Brain microvascular endothelial cell (primary cell): ENCODE measurements around the gene MYCN.

ENCODE experiments used
- DNase-seq: peaks from one replicate; pipeline ENCODE4 v3.0.0-alpha.2; 2020
- H3K27ac ChIP-seq: fragments of 250-450 bp; sonication (Bioruptor Pico); 2 replicates; pipeline ENCODE4 v1.5.1; 2020; ENCODE audit warnings: mild to moderate bottlenecking, moderate library complexity
- H3K27me3 ChIP-seq: fragments of 250-450 bp; sonication (Bioruptor Pico); replicated peaks from 2 replicates; pipeline ENCODE4 v1.5.1; 2020; ENCODE audit warnings: mild to moderate bottlenecking
- H3K36me3 ChIP-seq: fragments of 250-450 bp; sonication (Bioruptor Pico); replicated peaks from 2 replicates; pipeline ENCODE4 v1.5.1; 2020; ENCODE audit warnings: mild to moderate bottlenecking
- H3K4me3 ChIP-seq: 2 replicates; pipeline ENCODE4 v1.5.1; 2011; ENCODE audit warnings: low read depth, mild to moderate bottlenecking, control low read depth, low read length, moderate library complexity
- in situ Hi-C: cut with HindIII; loops from 2 replicates; pipeline ENCODE4 v1.10.0; 2017; ENCODE audit warnings: low sequenced_read_pairs, low pct_ligation_motif_present
- TF ChIP-seq, protein P1 (sequence below): IDR thresholded peaks from 2 replicates; pipeline ENCODE4 v1.5.1; 2011; ENCODE audit warnings: low read depth, mild to moderate bottlenecking, moderate library complexity, low read length, control low read depth, inconsistent platforms; ENCODE audit errors: missing control alignments

Gene MYCN

GRCh38 chr2:15975676-15976075 lies 35.3 kb downstream of the MYCN start:
- H3K36me3 ChIP-seq, result no peaks in the 10 kb centered on the region
- H3K4me3 ChIP-seq, result no peak overlapping the region
- no peak overlapping the region for H3K27ac ChIP-seq
- no peak for DNase-seq
- in situ Hi-C loops, result no loop called here
- TF ChIP-seq, protein P1, sequence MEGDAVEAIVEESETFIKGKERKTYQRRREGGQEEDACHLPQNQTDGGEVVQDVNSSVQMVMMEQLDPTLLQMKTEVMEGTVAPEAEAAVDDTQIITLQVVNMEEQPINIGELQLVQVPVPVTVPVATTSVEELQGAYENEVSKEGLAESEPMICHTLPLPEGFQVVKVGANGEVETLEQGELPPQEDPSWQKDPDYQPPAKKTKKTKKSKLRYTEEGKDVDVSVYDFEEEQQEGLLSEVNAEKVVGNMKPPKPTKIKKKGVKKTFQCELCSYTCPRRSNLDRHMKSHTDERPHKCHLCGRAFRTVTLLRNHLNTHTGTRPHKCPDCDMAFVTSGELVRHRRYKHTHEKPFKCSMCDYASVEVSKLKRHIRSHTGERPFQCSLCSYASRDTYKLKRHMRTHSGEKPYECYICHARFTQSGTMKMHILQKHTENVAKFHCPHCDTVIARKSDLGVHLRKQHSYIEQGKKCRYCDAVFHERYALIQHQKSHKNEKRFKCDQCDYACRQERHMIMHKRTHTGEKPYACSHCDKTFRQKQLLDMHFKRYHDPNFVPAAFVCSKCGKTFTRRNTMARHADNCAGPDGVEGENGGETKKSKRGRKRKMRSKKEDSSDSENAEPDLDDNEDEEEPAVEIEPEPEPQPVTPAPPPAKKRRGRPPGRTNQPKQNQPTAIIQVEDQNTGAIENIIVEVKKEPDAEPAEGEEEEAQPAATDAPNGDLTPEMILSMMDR, result no peak
- H3K27me3 ChIP-seq, result no peaks in the 10 kb centered on the region

GRCh38 chr2:15976354-15976753 lies 36.0 kb downstream of the MYCN start:
- Histone ChIP-seq H3K27ac (no peak overlapping the region), H3K4me3 (no peak overlapping the region), H3K36me3 (no peaks in the 10 kb centered on the region), H3K27me3 (no peaks in the 10 kb centered on the region)
- DNase-seq, result no peak
- in situ Hi-C loops, result no loop called here
- TF ChIP-seq, protein P1, result no peak

GRCh38 chr2:15979051-15979758 lies 38.9 kb downstream of the MYCN start:
- H3K36me3 ChIP-seq, result no peaks in the 10 kb centered on the region
- TF ChIP-seq, protein P1, result no peak
- DNase-seq, result no peak
- no peaks in the 10 kb centered on the region for H3K27me3 ChIP-seq
- H3K27ac ChIP-seq, result no peak overlapping the region
- in situ Hi-C loops, result no loop called here
- no peak overlapping the region for H3K4me3 ChIP-seq

DNA sequence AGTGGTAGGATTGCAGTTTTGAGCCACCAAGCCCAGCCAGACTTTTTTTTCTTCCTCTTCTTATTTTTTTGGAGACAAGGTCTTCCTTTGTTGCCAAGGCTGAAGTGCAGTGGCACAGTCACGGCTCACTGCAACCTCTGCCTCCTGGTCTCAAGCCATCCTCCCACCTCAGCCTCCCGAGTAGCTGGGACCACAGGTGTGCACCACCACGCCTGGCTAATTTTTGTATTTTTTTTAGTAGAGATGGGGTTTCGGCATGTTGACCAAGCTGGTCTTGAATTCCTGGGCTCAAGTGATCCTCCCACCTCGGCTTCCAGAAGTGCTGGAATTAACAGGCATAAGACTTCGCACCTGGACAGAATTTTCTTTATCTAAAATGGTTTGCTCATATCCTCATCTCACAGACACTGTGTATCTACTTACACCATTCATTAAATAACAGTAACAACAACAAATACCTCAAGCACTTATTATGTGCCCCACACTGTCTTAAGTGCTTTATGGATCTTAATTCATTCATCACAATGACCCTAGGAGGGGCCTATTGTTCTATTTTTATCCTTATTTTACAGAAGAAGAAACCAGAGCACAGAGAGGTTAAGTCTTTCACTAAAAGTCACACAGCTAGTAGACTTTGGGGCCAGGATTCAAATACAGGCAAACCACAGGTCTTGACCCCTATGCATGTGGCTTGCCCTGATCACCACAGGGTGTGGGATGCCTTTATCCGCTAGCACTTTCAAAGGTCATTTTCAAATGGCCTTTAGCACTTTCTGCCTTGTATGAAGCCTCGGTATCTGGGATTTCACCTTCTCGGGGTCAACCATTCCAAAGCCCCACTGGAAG lies 39.6 kb downstream of the MYCN start:
- H3K36me3 ChIP-seq, result no peaks in the 10 kb centered on the region
- no peaks in the 10 kb centered on the region for H3K27me3 ChIP-seq
- TF ChIP-seq, protein P1, result no peak
- in situ Hi-C loops, result no loop called here
- no peak overlapping the region for H3K27ac ChIP-seq
- no peak for DNase-seq
- H3K4me3 ChIP-seq, result no peak overlapping the region

GRCh38 chr2:15980605-15981098 lies 40.3 kb downstream of the MYCN start:
- no peak overlapping the region for H3K4me3 ChIP-seq
- H3K36me3 ChIP-seq, result no peaks in the 10 kb centered on the region
- DNase-seq, result no peak
- TF ChIP-seq, protein P1, result no peak
- in situ Hi-C loops, result no loop called here
- H3K27me3 ChIP-seq, result no peaks in the 10 kb centered on the region
- H3K27ac ChIP-seq, result no peak overlapping the region
